HUDEP-2 (cell line): ENCODE results near the gene ECHDC3.
"Not testable (repeated sequence)": the region's sequence is repeated elsewhere in the genome, so short reads cannot be mapped to it uniquely, and the experiment has no call there.

Source experiments
- DNase-seq, 76 experiments: peaks; one replicate each; lab custom pipeline; 2025; ENCODE audit not compliant: unreplicated experiment in 76 of 76; lab: John Stamatoyannopoulos, UW

Gene ECHDC3

GRCh38 chr10:11715815-11716494 is 26.2 kb upstream of the ECHDC3 start:
- no peak for DNase-seq

GRCh38 chr10:11716686-11717085 is 25.5 kb upstream of the ECHDC3 start:
- no peak for DNase-seq

- DNase-seq, result no peak
Measured at GRCh38 chr10:11719496-11720259, 22.5 kb upstream of the ECHDC3 start.

GRCh38 chr10:11720260-11720741 is 21.9 kb upstream of the ECHDC3 start:
- no peak for DNase-seq

- no peak for DNase-seq
Measured at GRCh38 chr10:11721806-11722205, 20.4 kb upstream of the ECHDC3 start.

- DNase-seq, result no peak
Measured at GRCh38 chr10:11723359-11723758, 18.8 kb upstream of the ECHDC3 start.

GRCh38 chr10:11724938-11725776 is 17.0 kb upstream of the ECHDC3 start:
- peak in 34 of 76 experiments; percentile 4 to 66 (median 45) for DNase-seq

GRCh38 chr10:11725912-11726311 is 16.3 kb upstream of the ECHDC3 start:
- DNase-seq, result no peak

GRCh38 chr10:11727563-11727962 is 14.6 kb upstream of the ECHDC3 start:
- no peak for DNase-seq

GRCh38 chr10:11728353-11728752 is 13.8 kb upstream of the ECHDC3 start:
- no peak for DNase-seq

- no peak for DNase-seq
Measured at GRCh38 chr10:11729790-11730315, 12.3 kb upstream of the ECHDC3 start.

GRCh38 chr10:11730779-11731178 is 11.4 kb upstream of the ECHDC3 start:
- DNase-seq, result no peak

- not testable (repeated sequence) for DNase-seq
Measured at GRCh38 chr10:11736767-11737166, 5.4 kb upstream of the ECHDC3 start.

- not testable (repeated sequence) for DNase-seq
Measured at GRCh38 chr10:11737258-11738032, 4.7 kb upstream of the ECHDC3 start.

- DNase-seq, result no peak
Measured at GRCh38 chr10:11740907-11741306, 1.3 kb upstream of the ECHDC3 start.

GRCh38 chr10:11741608-11742007 is 574 bp upstream of the ECHDC3 start:
- no peak for DNase-seq

- DNase-seq, result no peak
Measured at GRCh38 chr10:11742779-11743298, 657 bp downstream of the ECHDC3 start.

- no peak for DNase-seq
Measured at GRCh38 chr10:11743461-11744338, 1.5 kb downstream of the ECHDC3 start.

- DNase-seq, result no peak
Measured at GRCh38 chr10:11745045-11745444, 2.9 kb downstream of the ECHDC3 start.
